Measurements from ENCODE around the gene NAA15.

- TF ChIP-seq CTCF (IDR thresholded peaks at IDR 0.05) = no peak
- no peak for TF ChIP-seq POLR2A (IDR thresholded peaks at IDR 0.05)
These were observed 109.0 kb downstream of the NAA15 start for GRCh38 chr4:139410312-139410711.

All from lower leg skin (tissue), 3 donors.